COLO829 (cell line): ENCODE measurements around the gene XRCC6.
A peak's percentile ranks its signal among the peaks of the same experiment; 100 is the strongest.

Source experiments
- DNase-seq: peaks from one replicate; pipeline ENCODE4 v3.0.0; 2012; ENCODE audit warnings: low spot score

Gene XRCC6

DNA sequence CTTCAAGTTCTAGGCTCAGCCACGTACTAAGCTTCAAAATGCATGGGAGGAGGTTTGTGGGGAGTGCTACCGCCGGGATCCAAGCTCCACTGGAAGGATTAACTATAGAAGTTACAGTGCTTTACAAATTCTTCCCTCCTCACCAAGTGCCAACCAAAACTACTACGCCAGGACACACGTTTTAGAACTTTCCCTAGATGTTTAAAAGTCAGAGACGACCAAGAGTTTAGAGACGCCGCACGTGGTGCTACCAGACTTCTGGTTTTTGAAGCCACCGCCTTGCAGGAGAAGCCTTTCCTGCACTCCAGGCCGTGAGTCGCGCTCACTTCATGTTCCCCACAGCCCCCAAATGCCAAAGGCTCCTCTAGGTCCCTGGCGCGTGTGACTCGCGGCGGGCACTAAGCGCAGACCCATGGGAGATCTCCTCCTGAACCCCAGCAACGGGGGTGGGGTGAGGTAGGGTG is 66.8 kb downstream of the XRCC6 start:
- no peak for DNase-seq

DNA sequence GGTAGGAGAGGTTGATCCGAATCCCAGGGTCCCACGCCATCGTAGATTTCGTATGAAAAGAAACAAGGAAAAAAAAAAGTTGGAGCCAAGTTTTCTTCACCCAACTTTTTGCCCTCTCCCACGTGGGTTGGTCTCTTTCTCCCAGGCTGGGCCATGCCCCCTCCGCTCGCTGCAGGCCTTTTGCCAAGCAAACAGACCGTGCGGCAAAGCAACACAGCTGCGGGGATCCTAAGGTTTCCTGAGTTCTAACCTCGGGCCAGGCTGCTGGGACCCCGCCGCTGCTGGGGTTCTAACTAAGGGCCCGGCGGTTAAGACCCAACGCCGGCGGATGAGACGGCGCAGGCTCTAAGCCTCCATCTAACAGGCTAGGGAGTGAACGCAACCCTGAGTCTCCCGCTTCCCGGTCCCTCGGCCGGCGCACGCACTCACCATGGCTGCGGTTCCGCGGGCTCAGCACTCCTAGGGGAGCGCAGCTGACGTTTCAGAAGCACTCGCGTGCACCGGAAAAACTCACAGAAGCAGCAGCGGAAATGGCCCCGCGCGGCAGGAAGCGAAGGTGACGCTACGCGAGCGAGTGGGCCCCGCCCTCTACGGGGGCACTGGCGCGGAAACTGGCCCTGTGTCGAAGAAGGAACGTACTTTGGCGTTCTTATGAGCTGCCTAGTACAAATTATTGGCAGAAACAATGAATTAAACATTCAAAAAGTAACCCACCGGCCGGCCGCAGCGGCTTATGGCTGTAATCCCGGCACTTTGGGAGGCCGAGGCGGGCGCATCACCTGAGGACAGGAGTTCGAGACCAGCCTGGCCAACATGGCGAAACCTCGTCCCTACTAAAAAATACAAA is 67.5 kb downstream of the XRCC6 start, which contains the start of gene SNU13:
TSS of gene SNU13 (minus strand) at position 503 of the 847 bp plus-strand sequence. CDS start at position 432, 71 bp downstream.
- peak; percentile 93 for DNase-seq

DNA sequence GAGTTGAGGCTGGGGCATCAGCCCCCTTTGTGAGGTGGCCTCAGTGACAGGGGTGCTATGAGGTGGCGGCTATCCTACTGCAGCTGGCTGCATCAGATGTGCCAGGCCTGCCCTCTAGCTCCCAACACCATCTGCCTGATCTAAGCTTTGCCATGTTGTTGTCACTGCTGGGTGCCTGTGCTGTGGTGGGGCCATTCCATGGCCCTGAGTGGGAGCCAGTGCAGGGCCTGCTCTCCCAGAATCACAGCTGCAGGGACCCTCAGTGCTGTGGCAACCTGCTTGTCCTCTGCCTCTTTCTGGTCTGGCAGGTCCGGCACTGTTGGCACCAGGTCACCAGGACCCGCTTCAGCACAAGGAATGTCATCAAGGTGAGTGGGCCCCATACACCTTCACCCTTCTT is 69.4 kb downstream of the XRCC6 start:
- DNase-seq: no peak

DNA sequence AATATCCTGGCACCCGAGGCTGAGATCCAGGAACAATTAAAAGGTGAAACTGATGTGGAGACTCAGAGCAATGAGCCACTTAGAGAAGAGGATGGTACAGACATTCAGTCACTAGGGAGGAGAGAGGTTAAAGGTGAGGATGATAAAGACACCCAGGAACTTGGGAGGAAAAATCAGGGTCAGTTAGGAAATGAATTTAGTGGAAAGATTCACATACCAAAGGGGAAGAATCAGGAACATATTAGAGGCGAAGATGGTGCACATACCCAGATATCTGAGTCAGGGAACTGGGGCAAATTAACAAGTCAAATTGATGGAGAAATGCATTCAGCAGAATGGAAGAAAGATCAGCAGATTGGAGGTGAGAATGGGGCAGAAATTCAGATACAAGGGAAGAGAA is 74.1 kb downstream of the XRCC6 start:
- DNase-seq: no peak

DNA sequence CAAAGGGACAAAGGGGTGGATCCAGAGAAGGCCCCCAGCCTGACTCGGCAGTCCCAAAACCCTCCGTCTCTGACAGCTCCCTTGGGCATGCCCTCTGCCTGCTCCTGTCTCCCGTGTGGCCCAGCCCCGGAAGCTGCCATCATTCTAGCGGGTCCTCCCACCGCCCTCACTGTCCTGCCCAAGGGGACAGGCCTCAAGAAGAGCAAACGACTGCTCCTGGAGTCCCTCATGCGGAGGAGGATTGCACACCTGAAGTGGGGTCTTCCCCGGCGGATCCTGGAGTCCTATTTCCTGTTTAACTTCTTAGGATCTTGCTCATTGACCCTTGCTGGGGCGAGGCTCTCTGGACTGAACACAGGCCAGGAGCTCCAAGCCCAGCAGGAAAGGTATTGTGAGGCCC is 75.6 kb downstream of the XRCC6 start:
- DNase-seq: no peak

DNA sequence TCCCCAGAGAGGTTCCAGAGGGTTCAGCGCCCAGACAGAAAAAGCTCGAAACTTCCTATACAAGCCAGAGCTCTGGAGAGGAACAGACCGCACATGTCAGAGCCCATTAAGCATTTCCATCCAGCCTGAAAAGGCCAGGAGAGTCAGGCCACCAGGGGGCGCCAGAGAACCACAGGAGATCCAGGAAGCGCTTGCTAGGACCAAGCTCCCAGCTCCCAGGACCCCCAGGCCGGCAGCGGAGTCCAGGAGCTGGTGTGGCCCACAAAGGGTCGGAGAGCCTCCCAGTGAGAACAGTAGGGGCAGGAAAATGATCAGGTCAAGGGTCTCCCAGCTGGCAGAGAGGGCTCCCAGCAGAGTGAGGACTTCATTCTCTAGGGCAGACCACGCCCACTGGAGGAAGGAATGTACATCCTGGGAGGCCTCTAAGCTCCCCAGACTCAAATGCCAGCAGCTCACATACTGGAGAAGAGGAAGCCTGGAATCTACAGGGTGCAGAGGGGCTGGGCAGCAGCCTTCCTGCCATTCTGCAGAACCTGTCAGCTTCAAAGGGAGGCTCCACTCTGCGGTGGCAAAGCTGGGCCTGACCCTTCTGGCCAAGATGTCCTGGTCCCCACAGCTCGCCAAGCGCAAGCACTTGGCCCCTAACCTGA is 76.2 kb downstream of the XRCC6 start:
- peak; percentile 94 for DNase-seq

DNA sequence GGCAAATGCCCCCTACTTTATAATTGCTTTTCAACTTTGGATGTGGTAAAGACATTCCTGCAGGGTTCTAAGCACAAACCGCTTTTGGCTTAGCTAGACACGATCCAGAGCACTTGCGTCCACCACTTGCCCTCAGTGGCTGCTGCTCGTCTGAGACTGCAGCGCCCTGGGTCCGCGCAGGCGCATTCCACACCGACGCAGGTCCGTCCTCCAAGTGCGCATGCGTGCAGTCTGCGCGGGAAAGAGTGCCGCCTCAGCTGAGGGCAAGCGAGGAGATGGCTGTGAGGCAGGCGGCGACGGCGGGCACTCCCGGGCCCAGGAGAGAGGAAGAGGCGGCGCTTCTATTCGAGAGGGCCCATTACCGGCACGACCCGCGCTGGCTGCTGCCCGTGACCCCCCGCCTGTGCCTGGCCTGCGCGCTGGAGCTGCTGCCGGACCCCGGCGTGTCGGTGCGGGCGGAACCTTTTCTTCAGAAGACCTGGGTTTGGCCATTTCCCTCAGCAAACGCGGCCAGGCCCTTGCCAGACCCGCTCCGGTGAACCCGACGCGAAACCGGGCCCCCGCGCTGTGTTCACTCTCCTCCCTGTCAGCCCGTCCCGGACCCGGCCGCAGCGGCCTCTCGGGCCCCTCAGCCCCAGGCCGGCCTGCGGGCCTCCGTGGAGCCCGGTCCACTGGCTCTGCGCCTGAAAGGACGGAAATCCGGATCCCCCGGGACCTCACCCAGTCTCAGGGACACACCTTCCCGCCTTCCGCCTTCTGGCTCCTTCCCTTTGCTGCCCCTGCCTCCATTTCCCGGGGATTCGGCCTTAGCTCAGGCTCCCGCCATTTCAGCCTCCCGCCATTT is 78.4 kb downstream of the XRCC6 start, which contains the start of gene MEI1:
TSS of gene MEI1 (plus strand) at position 240 of the 844 bp plus-strand sequence. CDS start at position 276, 36 bp downstream.
- no peak for DNase-seq

DNA sequence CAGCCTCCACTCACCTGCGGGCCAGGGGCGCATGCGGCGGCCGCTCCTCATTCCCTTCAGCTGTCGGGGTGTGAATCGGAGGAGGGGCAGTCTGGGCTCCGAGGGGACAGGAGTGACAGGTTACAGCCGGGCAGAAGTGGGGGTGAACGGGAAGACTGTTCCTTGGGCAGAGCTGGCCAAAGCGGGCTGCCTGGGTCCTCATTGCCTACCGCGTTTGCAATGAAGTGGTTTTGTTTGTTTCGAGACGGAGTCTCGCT is 78.9 kb downstream of the XRCC6 start:
- no peak for DNase-seq

DNA sequence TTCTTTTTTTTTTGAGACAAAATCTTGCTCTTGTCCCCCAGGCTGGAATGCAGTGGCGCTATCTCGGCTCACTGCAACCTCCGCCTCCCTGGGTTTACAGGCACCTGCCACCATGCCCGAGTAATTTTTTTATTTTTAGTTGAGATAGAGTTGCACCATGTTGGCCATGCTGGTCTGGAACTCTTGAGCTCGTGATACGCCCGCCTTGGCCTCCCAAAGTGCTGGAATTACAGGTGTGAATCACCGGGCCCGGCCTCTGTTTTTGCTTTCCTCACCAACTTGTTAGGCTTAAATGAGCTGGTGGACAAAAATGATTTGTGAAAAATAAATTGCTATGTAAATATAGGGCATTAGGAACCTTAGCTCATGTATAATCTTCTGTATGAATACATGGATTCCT is 81.7 kb downstream of the XRCC6 start:
- no peak for DNase-seq

DNA sequence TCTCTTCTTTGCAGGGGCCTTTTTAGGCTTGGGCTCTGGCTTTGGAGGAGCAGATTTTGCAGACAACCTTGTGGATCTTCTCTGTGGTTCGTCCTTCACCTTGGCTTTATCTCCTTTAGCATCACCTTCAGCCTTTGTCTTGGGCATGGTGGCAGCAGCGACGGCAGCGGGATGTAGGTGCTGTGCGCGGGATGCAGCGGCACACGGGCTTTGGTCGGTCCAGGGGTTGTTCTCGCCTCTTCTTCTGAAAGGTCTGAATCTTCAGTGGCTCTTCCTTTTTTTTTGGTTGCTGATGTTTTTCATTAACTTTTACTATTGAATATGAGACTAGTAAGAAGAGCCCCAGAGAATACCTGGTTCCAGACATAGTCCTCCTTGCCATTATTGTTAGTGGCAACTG is 88.2 kb downstream of the XRCC6 start:
- DNase-seq: no peak

DNA sequence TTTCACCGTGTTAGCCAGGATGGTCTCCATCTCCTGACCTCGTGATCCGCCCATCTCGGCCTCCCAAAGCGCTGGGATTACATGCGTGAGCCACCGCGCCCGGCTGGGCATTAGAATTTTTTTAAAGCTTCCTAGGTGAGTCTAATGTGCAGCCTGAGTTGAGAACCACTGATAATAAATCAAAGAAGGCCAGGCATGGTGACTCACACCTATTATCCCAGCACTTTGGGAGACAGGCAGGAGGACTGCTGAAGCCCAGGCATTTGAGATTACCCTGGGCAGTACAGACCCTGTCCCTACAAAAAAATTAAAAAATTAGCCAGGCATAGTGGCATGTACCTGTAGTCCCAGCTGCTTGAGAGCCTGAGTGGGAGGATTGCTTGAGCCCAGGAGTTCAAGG is 91.9 kb downstream of the XRCC6 start:
- no peak for DNase-seq
